ENCODE data around the gene CHRNB1. TPM values are rescaled to one million over a fixed set of nuclear protein-coding genes. Genes with fewer than 3 reads are reported as not detected.

The CHRNB1 gene
- total RNA-seq, 1 experiment from 2014 or later = 7.8 TPM

DNA sequence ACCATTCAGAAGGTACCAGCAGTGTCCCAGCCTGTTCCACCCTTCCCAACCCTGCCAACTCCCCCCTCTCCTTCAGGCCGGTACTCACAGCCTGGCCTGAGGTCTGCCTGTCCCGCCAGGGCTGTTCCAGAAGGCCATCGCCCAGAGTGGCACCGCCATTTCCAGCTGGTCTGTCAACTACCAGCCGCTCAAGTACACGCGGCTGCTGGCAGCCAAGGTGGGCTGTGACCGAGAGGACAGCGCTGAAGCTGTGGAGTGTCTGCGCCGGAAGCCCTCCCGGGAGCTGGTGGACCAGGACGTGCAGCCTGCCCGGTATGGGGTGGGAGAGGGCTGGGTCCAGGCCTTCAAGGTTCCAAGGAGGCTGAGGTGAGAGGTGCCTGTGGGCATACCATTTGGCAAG lies 30.0 kb upstream of the CHRNB1 start:
- CTCF ChIA-PET = no interaction called here
- intact Hi-C loops (cut with micrococcal nuclease) = no loop called here
- H3K4me1 Mint-ChIP-seq (ENCODE audit: insufficient read depth, unreplicated experiment) = peaks cover 5% of the 10 kb centered on the region
- no peaks in the 10 kb centered on the region for H3K27me3 Mint-ChIP-seq (ENCODE audit: insufficient read depth, unreplicated experiment)
- POLR2A ChIA-PET = interaction anchor here (0.7 to 1.0 kb wide), 2 partner anchors 11 to 134 kb away, joined by 3 to 4 read pairs; partner anchors contain the start of gene TNFSF12
- TF ChIP-seq, protein P1, sequence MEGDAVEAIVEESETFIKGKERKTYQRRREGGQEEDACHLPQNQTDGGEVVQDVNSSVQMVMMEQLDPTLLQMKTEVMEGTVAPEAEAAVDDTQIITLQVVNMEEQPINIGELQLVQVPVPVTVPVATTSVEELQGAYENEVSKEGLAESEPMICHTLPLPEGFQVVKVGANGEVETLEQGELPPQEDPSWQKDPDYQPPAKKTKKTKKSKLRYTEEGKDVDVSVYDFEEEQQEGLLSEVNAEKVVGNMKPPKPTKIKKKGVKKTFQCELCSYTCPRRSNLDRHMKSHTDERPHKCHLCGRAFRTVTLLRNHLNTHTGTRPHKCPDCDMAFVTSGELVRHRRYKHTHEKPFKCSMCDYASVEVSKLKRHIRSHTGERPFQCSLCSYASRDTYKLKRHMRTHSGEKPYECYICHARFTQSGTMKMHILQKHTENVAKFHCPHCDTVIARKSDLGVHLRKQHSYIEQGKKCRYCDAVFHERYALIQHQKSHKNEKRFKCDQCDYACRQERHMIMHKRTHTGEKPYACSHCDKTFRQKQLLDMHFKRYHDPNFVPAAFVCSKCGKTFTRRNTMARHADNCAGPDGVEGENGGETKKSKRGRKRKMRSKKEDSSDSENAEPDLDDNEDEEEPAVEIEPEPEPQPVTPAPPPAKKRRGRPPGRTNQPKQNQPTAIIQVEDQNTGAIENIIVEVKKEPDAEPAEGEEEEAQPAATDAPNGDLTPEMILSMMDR (IDR thresholded peaks at IDR 0.05; ENCODE audit: unreplicated experiment) = no peak
- H3K36me3 Mint-ChIP-seq (ENCODE audit: insufficient read depth, unreplicated experiment) = peaks cover 12% of the 10 kb centered on the region
- DNase-seq (ENCODE audit: unreplicated experiment) = no peak
- H3K4me3 Mint-ChIP-seq (ENCODE audit: unreplicated experiment) = no peak overlapping the region
- no peaks in the 10 kb centered on the region for H3K9me3 Mint-ChIP-seq (ENCODE audit: unreplicated experiment)
- H3K27ac Mint-ChIP-seq (ENCODE audit: low read depth, unreplicated experiment) = no peak overlapping the region
- no TSS peak for BruUV-seq (replicated peaks)

DNA sequence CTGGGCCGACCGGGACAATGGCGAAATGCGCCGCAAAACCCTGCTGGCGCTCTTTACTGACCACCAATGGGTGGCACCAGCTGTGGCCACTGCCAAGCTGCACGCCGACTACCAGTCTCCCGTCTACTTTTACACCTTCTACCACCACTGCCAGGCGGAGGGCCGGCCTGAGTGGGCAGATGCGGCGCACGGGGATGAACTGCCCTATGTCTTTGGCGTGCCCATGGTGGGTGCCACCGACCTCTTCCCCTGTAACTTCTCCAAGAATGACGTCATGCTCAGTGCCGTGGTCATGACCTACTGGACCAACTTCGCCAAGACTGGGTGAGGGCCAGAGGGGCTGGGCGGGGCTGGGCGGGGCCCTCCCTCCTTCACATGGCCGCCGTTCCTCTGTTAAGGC lies 29.1 kb upstream of the CHRNB1 start:
- intact Hi-C loops (cut with micrococcal nuclease) = no loop called here
- ChIA-PET CTCF (no interaction called here), POLR2A (interaction anchor here (1.0 kb wide), 2 partner anchors 12 kb away, joined by 3 to 4 read pairs; partner anchors contain the start of gene TMEM256)
- Mint-ChIP-seq H3K9me3 (ENCODE audit: unreplicated experiment) (no peaks in the 10 kb centered on the region), H3K4me1 (ENCODE audit: insufficient read depth, unreplicated experiment) (peaks cover 5% of the 10 kb centered on the region), H3K27ac (ENCODE audit: low read depth, unreplicated experiment) (no peak overlapping the region), H3K27me3 (ENCODE audit: insufficient read depth, unreplicated experiment) (no peaks in the 10 kb centered on the region), H3K4me3 (ENCODE audit: unreplicated experiment) (no peak overlapping the region), H3K36me3 (ENCODE audit: insufficient read depth, unreplicated experiment) (peaks cover 4% of the 10 kb centered on the region)
- no peak for DNase-seq (ENCODE audit: unreplicated experiment)
- no TSS peak for BruUV-seq (replicated peaks)
- TF ChIP-seq, protein P1 (IDR thresholded peaks at IDR 0.05; ENCODE audit: unreplicated experiment) = no peak

DNA sequence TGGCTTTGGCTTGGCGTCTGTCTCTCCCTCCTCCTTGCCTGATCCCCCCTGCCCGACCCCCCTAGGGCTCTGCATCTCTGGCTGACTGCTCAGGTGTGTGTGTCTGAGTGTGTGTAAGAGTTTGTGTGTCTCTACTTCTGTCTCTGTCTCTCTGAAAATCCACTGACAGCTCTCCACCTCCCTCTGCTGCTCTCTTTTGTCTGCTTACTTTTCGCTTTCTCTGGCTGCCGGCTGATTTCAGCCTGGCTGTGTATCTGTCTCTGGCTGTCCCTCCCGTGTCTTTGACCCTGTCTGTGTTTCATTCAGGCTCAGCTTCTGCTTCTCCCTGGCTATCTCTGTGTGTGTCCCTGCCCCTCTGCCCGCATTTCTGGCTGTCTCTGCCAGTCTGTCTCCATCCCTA lies 28.5 kb upstream of the CHRNB1 start:
- no peak for DNase-seq (ENCODE audit: unreplicated experiment)
- CTCF ChIA-PET = no interaction called here
- intact Hi-C loops (cut with micrococcal nuclease) = no loop called here
- Mint-ChIP-seq H3K27me3 (ENCODE audit: insufficient read depth, unreplicated experiment) (no peaks in the 10 kb centered on the region), H3K36me3 (ENCODE audit: insufficient read depth, unreplicated experiment) (no peaks in the 10 kb centered on the region), H3K9me3 (ENCODE audit: unreplicated experiment) (no peaks in the 10 kb centered on the region), H3K27ac (ENCODE audit: low read depth, unreplicated experiment) (peak overlapping the region; percentile 17), H3K4me3 (ENCODE audit: unreplicated experiment) (no peak overlapping the region), H3K4me1 (ENCODE audit: insufficient read depth, unreplicated experiment) (peaks cover 5% of the 10 kb centered on the region)
- POLR2A ChIA-PET = interaction anchor here (1.0 kb wide), 1 partner anchor 12 kb away, joined by 3 read pairs; the partner anchor contains the start of gene TMEM256
- no TSS peak for BruUV-seq (replicated peaks)
- TF ChIP-seq, protein P1 (IDR thresholded peaks at IDR 0.05; ENCODE audit: unreplicated experiment) = no peak

DNA sequence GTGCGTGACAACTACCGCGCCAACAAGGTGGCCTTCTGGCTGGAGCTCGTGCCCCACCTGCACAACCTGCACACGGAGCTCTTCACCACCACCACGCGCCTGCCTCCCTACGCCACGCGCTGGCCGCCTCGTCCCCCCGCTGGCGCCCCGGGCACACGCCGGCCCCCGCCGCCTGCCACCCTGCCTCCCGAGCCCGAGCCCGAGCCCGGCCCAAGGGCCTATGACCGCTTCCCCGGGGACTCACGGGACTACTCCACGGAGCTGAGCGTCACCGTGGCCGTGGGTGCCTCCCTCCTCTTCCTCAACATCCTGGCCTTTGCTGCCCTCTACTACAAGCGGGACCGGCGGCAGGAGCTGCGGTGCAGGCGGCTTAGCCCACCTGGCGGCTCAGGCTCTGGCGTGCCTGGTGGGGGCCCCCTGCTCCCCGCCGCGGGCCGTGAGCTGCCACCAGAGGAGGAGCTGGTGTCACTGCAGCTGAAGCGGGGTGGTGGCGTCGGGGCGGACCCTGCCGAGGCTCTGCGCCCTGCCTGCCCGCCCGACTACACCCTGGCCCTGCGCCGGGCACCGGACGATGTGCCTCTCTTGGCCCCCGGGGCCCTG lies 27.7 kb upstream of the CHRNB1 start:
- no peak overlapping the region for H3K4me3 Mint-ChIP-seq (ENCODE audit: unreplicated experiment)

More for the DNA sequence above, 27.7 kb upstream of the CHRNB1 start:
- peak overlapping the region; percentile 17 for H3K27ac Mint-ChIP-seq (ENCODE audit: low read depth, unreplicated experiment)
- TF ChIP-seq, protein P1 (IDR thresholded peaks at IDR 0.05; ENCODE audit: unreplicated experiment) = no peak
- ChIA-PET POLR2A (no interaction called here), CTCF (no interaction called here)
- no peak for DNase-seq (ENCODE audit: unreplicated experiment)
- no peaks in the 10 kb centered on the region for H3K27me3 Mint-ChIP-seq (ENCODE audit: insufficient read depth, unreplicated experiment)
- no peaks in the 10 kb centered on the region for H3K36me3 Mint-ChIP-seq (ENCODE audit: insufficient read depth, unreplicated experiment)
- H3K9me3 Mint-ChIP-seq (ENCODE audit: unreplicated experiment) = no peaks in the 10 kb centered on the region
- no TSS peak for BruUV-seq (replicated peaks)
- intact Hi-C loops (cut with micrococcal nuclease) = no loop called here
- H3K4me1 Mint-ChIP-seq (ENCODE audit: insufficient read depth, unreplicated experiment) = peaks cover 5% of the 10 kb centered on the region

Data from MCF 10A (cell line).